ENCODE measurements around the gene ACOT11. TPM values are rescaled to one million over a fixed set of nuclear protein-coding genes. Genes with fewer than 3 reads are reported as not detected.

The ACOT11 gene
- total RNA-seq, 2 experiments from 2014 or later: 1.9 to 2.0 TPM

- Mint-ChIP-seq H3K4me1 (no peaks in the 10 kb centered on the region), H3K36me3 (ENCODE audit: low read depth) (no peaks in the 10 kb centered on the region), H3K9me3 (peaks cover 6% of the 10 kb centered on the region), H3K27me3 (peaks cover 7% of the 10 kb centered on the region), H3K27ac (no peak overlapping the region), H3K4me3 (no peak overlapping the region)
- ChIA-PET CTCF (no interaction called here), POLR2A (no interaction called here)
- DNase-seq: no peak
Measured at GRCh38 chr1:54643736-54644135, 95.7 kb downstream of the ACOT11 start.

- H3K36me3 Mint-ChIP-seq (ENCODE audit: low read depth): no peaks in the 10 kb centered on the region
- peaks cover 7% of the 10 kb centered on the region for H3K27me3 Mint-ChIP-seq
- ChIA-PET CTCF (no interaction called here), POLR2A (no interaction called here)
- no peaks in the 10 kb centered on the region for H3K4me1 Mint-ChIP-seq
- H3K27ac Mint-ChIP-seq: no peak overlapping the region
- H3K4me3 Mint-ChIP-seq: no peak overlapping the region
- no peak for DNase-seq
- H3K9me3 Mint-ChIP-seq: peaks cover 6% of the 10 kb centered on the region
Measured at GRCh38 chr1:54645806-54646676, 98.0 kb downstream of the ACOT11 start.

- H3K36me3 Mint-ChIP-seq (ENCODE audit: low read depth): no peaks in the 10 kb centered on the region
- H3K27ac Mint-ChIP-seq: no peak overlapping the region
- no peak overlapping the region for H3K4me3 Mint-ChIP-seq
- ChIA-PET POLR2A (no interaction called here), CTCF (interaction anchor here (0.6 kb wide), 1 partner anchor 163 kb away, joined by 3 read pairs; no protein-coding TSS in a partner anchor)
- H3K4me1 Mint-ChIP-seq: no peaks in the 10 kb centered on the region
- no peak for DNase-seq
- no peaks in the 10 kb centered on the region for H3K9me3 Mint-ChIP-seq
- H3K27me3 Mint-ChIP-seq: peaks cover 9% of the 10 kb centered on the region
Measured at GRCh38 chr1:54649130-54649898, 101.3 kb downstream of the ACOT11 start.

GRCh38 chr1:54649921-54650320 lies 101.9 kb downstream of the ACOT11 start:
- Mint-ChIP-seq H3K27ac (no peak overlapping the region), H3K4me3 (no peak overlapping the region), H3K9me3 (no peaks in the 10 kb centered on the region), H3K27me3 (peaks cover 9% of the 10 kb centered on the region), H3K4me1 (no peaks in the 10 kb centered on the region), H3K36me3 (ENCODE audit: low read depth) (no peaks in the 10 kb centered on the region)
- CTCF ChIA-PET: no interaction called here
- DNase-seq: no peak
- POLR2A ChIA-PET: no interaction called here

GRCh38 chr1:54650417-54650816 lies 102.4 kb downstream of the ACOT11 start:
- Mint-ChIP-seq H3K36me3 (ENCODE audit: low read depth) (no peaks in the 10 kb centered on the region), H3K4me3 (no peak overlapping the region), H3K27me3 (peaks cover 9% of the 10 kb centered on the region), H3K4me1 (no peaks in the 10 kb centered on the region), H3K9me3 (no peaks in the 10 kb centered on the region), H3K27ac (no peak overlapping the region)
- POLR2A ChIA-PET: no interaction called here
- CTCF ChIA-PET: no interaction called here
- no peak for DNase-seq

GRCh38 chr1:54651608-54652007 lies 103.6 kb downstream of the ACOT11 start:
- H3K27me3 Mint-ChIP-seq: peaks cover 9% of the 10 kb centered on the region
- H3K4me1 Mint-ChIP-seq: no peaks in the 10 kb centered on the region
- H3K4me3 Mint-ChIP-seq: no peak overlapping the region
- no peaks in the 10 kb centered on the region for H3K36me3 Mint-ChIP-seq (ENCODE audit: low read depth)
- no peaks in the 10 kb centered on the region for H3K9me3 Mint-ChIP-seq
- ChIA-PET POLR2A (no interaction called here), CTCF (no interaction called here)
- DNase-seq: no peak
- no peak overlapping the region for H3K27ac Mint-ChIP-seq

GRCh38 chr1:54652168-54652567 lies 104.1 kb downstream of the ACOT11 start:
- POLR2A ChIA-PET: no interaction called here
- CTCF ChIA-PET: no interaction called here

GRCh38 chr1:54653036-54653435 lies 105.0 kb downstream of the ACOT11 start:
- H3K27ac Mint-ChIP-seq: no peak overlapping the region
- peaks cover 11% of the 10 kb centered on the region for H3K27me3 Mint-ChIP-seq
- CTCF ChIA-PET: no interaction called here
- no peak for DNase-seq
- H3K4me3 Mint-ChIP-seq: no peak overlapping the region
- peaks cover 3% of the 10 kb centered on the region for H3K9me3 Mint-ChIP-seq
- POLR2A ChIA-PET: no interaction called here
- no peaks in the 10 kb centered on the region for H3K4me1 Mint-ChIP-seq
- no peaks in the 10 kb centered on the region for H3K36me3 Mint-ChIP-seq (ENCODE audit: low read depth)

More at GRCh38 chr1:54652168-54652567, 104.1 kb downstream of the ACOT11 start:
- Mint-ChIP-seq H3K4me3 (no peak overlapping the region), H3K4me1 (no peaks in the 10 kb centered on the region), H3K36me3 (ENCODE audit: low read depth) (no peaks in the 10 kb centered on the region), H3K27ac (no peak overlapping the region), H3K9me3 (no peaks in the 10 kb centered on the region), H3K27me3 (peaks cover 9% of the 10 kb centered on the region)
- no peak for DNase-seq

GRCh38 chr1:54658164-54658913 lies 110.3 kb downstream of the ACOT11 start:
- no peak overlapping the region for H3K27ac Mint-ChIP-seq
- CTCF ChIA-PET: interaction anchor here (1.3 kb wide), 1 partner anchor 35 kb away, joined by 3 read pairs; no protein-coding TSS in a partner anchor
- H3K27me3 Mint-ChIP-seq: peaks cover 5% of the 10 kb centered on the region
- no peaks in the 10 kb centered on the region for H3K4me1 Mint-ChIP-seq
- H3K4me3 Mint-ChIP-seq: no peak overlapping the region
- peaks cover 9% of the 10 kb centered on the region for H3K9me3 Mint-ChIP-seq
- peaks cover 3% of the 10 kb centered on the region for H3K36me3 Mint-ChIP-seq (ENCODE audit: low read depth)
- DNase-seq: no peak
- POLR2A ChIA-PET: no interaction called here

Other genes starting within 250 kb of the ACOT11 start
- 100 to 1,000 TPM in 1 of 2 experiments, 10 to 100 TPM in 1; 93.4 to 127 TPM for gene SSBP3, start 141.8 kb upstream of the ACOT11 start, total RNA-seq
- not detected for gene FAM151A, start 75.3 kb downstream of the ACOT11 start, total RNA-seq
- under 1 TPM in 1 of 2 experiments, not detected in 1; 0.12 TPM for gene MROH7, start 93.6 kb downstream of the ACOT11 start, total RNA-seq
- 10 to 100 TPM; 18.4 to 19.5 TPM for gene TTC4, start 167.6 kb downstream of the ACOT11 start, total RNA-seq
- gene PARS2, start 216.3 kb downstream of the ACOT11 start, total RNA-seq: 1 to 10 TPM; 3.2 to 4.3 TPM